Fibroblast of pulmonary artery (primary cell): ENCODE results near the gene ITIH6.

Source experiments
- DNase-seq: peaks from one replicate; pipeline ENCODE4 v3.0.0-alpha.2; 2010; ENCODE audit warnings: low read depth
- H3K4me3 ChIP-seq: replicated peaks from 2 replicates; pipeline ENCODE4 v1.5.1; 2011; ENCODE audit warnings: low read depth, mild to moderate bottlenecking, control low read depth, low read length, moderate library complexity
- CTCF ChIP-seq: IDR thresholded peaks from 2 replicates; pipeline ENCODE4 v1.5.1; 2011; ENCODE audit warnings: mild to moderate bottlenecking, control low read depth, low read length, inconsistent platforms; ENCODE audit errors: missing control alignments

The ITIH6 gene

DNA sequence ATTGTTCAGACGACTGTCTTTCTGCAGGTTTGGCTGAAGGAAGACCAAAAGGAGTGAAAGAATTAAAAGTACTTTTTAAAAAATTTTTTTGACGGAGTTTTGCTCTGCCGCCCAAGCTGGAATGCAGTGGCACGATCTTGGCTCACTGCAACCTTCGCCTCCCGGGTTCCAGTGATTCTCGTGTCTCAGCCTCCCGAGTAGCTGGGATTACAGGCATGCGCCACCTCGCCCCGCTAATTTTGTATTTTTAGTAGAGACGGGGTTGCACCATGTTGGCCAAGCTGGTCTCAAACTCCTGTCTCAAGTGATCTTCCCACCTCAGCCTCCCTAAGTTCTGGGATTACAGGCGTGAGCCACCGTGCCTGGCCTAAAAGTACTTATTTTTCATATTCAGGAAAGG is 86.3 kb downstream of the ITIH6 start:
- no peak for DNase-seq
- no peak overlapping the region for H3K4me3 ChIP-seq
- no peak for TF ChIP-seq CTCF

- no peak overlapping the region for H3K4me3 ChIP-seq
- DNase-seq = no peak
- TF ChIP-seq CTCF = no peak
Measured at GRCh38 chrX:54710920-54711319, 87.1 kb downstream of the ITIH6 start.

DNA sequence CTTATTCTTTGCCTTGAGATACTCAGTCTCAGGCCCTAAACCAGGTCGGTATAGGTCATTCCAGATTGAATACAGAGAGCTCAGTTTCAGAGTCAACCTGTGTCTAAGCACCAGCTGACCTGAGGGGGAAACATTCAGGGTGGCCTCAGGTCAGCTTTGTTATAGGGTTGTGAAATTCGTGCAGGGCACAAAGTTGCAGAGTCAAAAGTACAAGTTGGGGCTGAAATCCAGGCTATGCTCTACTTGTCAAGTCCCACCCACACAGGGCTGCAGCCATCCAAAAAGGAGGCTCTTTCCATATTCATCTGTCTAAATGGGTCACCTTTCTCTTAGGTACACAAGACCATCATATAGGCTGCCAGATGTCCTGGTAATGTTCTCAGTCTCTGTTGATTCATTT is 89.7 kb downstream of the ITIH6 start:
- no peak for TF ChIP-seq CTCF

More for the DNA sequence above, 89.7 kb downstream of the ITIH6 start:
- no peak for DNase-seq
- H3K4me3 ChIP-seq = no peak overlapping the region
